HG02885 (cell line): ENCODE results near the gene GALNT10.

Experiments
- ATAC-seq: cut with Tn5 transposase; IDR thresholded peaks from one replicate; pipeline ENCODE4 v1.9.1; 2021; ENCODE audit warnings: mild to moderate bottlenecking; ENCODE audit not compliant: unreplicated experiment, poor library complexity

GALNT10 gene

GRCh38 chr5:154260224-154260927 lies 69.8 kb downstream of the GALNT10 start:
- no peak for ATAC-seq

- no peak for ATAC-seq
Observed at GRCh38 chr5:154262342-154262741, 71.8 kb downstream of the GALNT10 start.

GRCh38 chr5:154264549-154265196 lies 74.1 kb downstream of the GALNT10 start:
- no peak for ATAC-seq

- no peak for ATAC-seq
Observed at GRCh38 chr5:154265197-154265773, 74.8 kb downstream of the GALNT10 start.

- ATAC-seq = no peak
Observed at GRCh38 chr5:154267516-154267915, 77.0 kb downstream of the GALNT10 start.

GRCh38 chr5:154268073-154268472 lies 77.5 kb downstream of the GALNT10 start:
- ATAC-seq = no peak

- no peak for ATAC-seq
Observed at GRCh38 chr5:154269414-154269813, 78.9 kb downstream of the GALNT10 start.

GRCh38 chr5:154271466-154271865 lies 80.9 kb downstream of the GALNT10 start:
- no peak for ATAC-seq

GRCh38 chr5:154271936-154272514 lies 81.5 kb downstream of the GALNT10 start:
- no peak for ATAC-seq

GRCh38 chr5:154273028-154273617 lies 82.6 kb downstream of the GALNT10 start:
- peak; percentile 60 for ATAC-seq

GRCh38 chr5:154273963-154274827 lies 83.7 kb downstream of the GALNT10 start:
- no peak for ATAC-seq

- no peak for ATAC-seq
Observed at GRCh38 chr5:154274828-154275185, 84.3 kb downstream of the GALNT10 start.

GRCh38 chr5:154275566-154275965 lies 85.0 kb downstream of the GALNT10 start:
- ATAC-seq = no peak

- peak; percentile 2 for ATAC-seq
Observed at GRCh38 chr5:154276261-154276972, 85.9 kb downstream of the GALNT10 start.

- ATAC-seq = peak; percentile 38
Observed at GRCh38 chr5:154276973-154277331, 86.4 kb downstream of the GALNT10 start.

GRCh38 chr5:154277499-154277898 lies 87.0 kb downstream of the GALNT10 start:
- ATAC-seq = no peak

- no peak for ATAC-seq
Observed at GRCh38 chr5:154278186-154278585, 87.7 kb downstream of the GALNT10 start.

GRCh38 chr5:154278908-154279307 lies 88.4 kb downstream of the GALNT10 start:
- peak; percentile 63 for ATAC-seq

GRCh38 chr5:154284433-154284832 lies 93.9 kb downstream of the GALNT10 start:
- peak; percentile 95 for ATAC-seq
